ENCODE results near the gene TELO2. TPM values are rescaled to one million over a fixed set of nuclear protein-coding genes. Genes with fewer than 3 reads are reported as not detected.
A peak's percentile ranks its signal among the peaks of the same experiment; 100 is the strongest.

TELO2 gene
- total RNA-seq, 4 donors from 2014 or later, result 17.0 to 29.3 (median 21.4) TPM

GRCh38 chr16:1511662-1512569, 18.8 kb downstream of the TELO2 start:
- Histone ChIP-seq H3K9me3 (peaks cover 0 to 8% (median 0%) of the 10 kb centered on the region in 3 donors), H3K4me1 (peaks cover 0 to 27% (median 12%) of the 10 kb centered on the region in 3 donors), H3K27me3 (no peaks in the 10 kb centered on the region), H3K36me3 (peaks cover 5 to 55% (median 5%) of the 10 kb centered on the region in 3 donors), H3K27ac (peak overlapping the region in 2 of 4 donors; percentile 20 to 25), H3K4me3 (no peak overlapping the region)
- no peak for TF ChIP-seq CTCF (IDR thresholded peaks at IDR 0.05)
- TF ChIP-seq POLR2A (IDR thresholded peaks at IDR 0.05), result no peak
- no peak for DNase-seq
- WGBS, 2 donors, result 72 to 83% methylated on average over 23 to 30 of the region's 30 CpGs
- intact Hi-C loops (cut with DNase I), result no loop called here

- DNase-seq, result no peak
- Histone ChIP-seq H3K4me3 (no peak overlapping the region), H3K27ac (peak overlapping the region in 2 of 4 donors; percentile 20 to 25), H3K4me1 (peaks cover 0 to 27% (median 12%) of the 10 kb centered on the region in 3 donors), H3K27me3 (no peaks in the 10 kb centered on the region), H3K9me3 (peaks cover 0 to 8% (median 0%) of the 10 kb centered on the region in 3 donors), H3K36me3 (peaks cover 5 to 50% (median 5%) of the 10 kb centered on the region in 3 donors)
- 77 to 82% methylated on average over 8 to 15 of the region's 15 CpGs for WGBS, 2 donors
- intact Hi-C loops (cut with DNase I), result no loop called here
- no peak for TF ChIP-seq POLR2A (IDR thresholded peaks at IDR 0.05)
- TF ChIP-seq CTCF (IDR thresholded peaks at IDR 0.05), result no peak
Observed at GRCh38 chr16:1512774-1513173, 19.6 kb downstream of the TELO2 start.

GRCh38 chr16:1514507-1514906, 21.3 kb downstream of the TELO2 start:
- TF ChIP-seq CTCF (IDR thresholded peaks at IDR 0.05) (no peak), POLR2A (IDR thresholded peaks at IDR 0.05) (no peak)
- WGBS, 2 donors, result 91 to 96% methylated on average over 3 of the region's 3 CpGs

GRCh38 chr16:1518626-1519135, 25.5 kb downstream of the TELO2 start:
- Histone ChIP-seq H3K4me1 (no peaks in the 10 kb centered on the region), H3K36me3 (peaks cover 0 to 61% (median 4%) of the 10 kb centered on the region in 3 donors), H3K4me3 (no peak overlapping the region), H3K27me3 (no peaks in the 10 kb centered on the region), H3K9me3 (peaks cover 0 to 8% (median 0%) of the 10 kb centered on the region in 3 donors), H3K27ac (no peak overlapping the region)
- 70 to 89% methylated on average over 2 to 6 of the region's 16 CpGs for WGBS, 2 donors
- TF ChIP-seq CTCF (IDR thresholded peaks at IDR 0.05), result no peak
- no peak for TF ChIP-seq POLR2A (IDR thresholded peaks at IDR 0.05)
- intact Hi-C loops (cut with DNase I), result no loop called here
- DNase-seq, result no peak

More at GRCh38 chr16:1514507-1514906, 21.3 kb downstream of the TELO2 start:
- no peak for DNase-seq
- no peak overlapping the region for H3K27ac ChIP-seq
- peaks cover 0 to 8% (median 0%) of the 10 kb centered on the region in 3 donors for H3K9me3 ChIP-seq
- peaks cover 0 to 55% (median 5%) of the 10 kb centered on the region in 3 donors for H3K36me3 ChIP-seq
- H3K27me3 ChIP-seq, result no peaks in the 10 kb centered on the region
- no peak overlapping the region for H3K4me3 ChIP-seq
- H3K4me1 ChIP-seq, result peaks cover 0 to 17% (median 5%) of the 10 kb centered on the region in 3 donors
- intact Hi-C loops (cut with DNase I), result no loop called here

- DNase-seq, result no peak
- TF ChIP-seq CTCF (IDR thresholded peaks at IDR 0.05) (no peak), POLR2A (IDR thresholded peaks at IDR 0.05) (no peak)
- H3K9me3 ChIP-seq, result no peaks in the 10 kb centered on the region
- no peak overlapping the region for H3K4me3 ChIP-seq
- no peaks in the 10 kb centered on the region for H3K27me3 ChIP-seq
- 57 to 100% methylated on average over 5 to 8 of the region's 17 CpGs for WGBS, 2 donors
- intact Hi-C loops (cut with DNase I), result no loop called here
- no peak overlapping the region for H3K27ac ChIP-seq
- H3K36me3 ChIP-seq, result peaks cover 0 to 63% (median 4%) of the 10 kb centered on the region in 3 donors
- no peaks in the 10 kb centered on the region for H3K4me1 ChIP-seq
Observed at GRCh38 chr16:1519831-1520230, 26.7 kb downstream of the TELO2 start.

Data from esophagus squamous epithelium (tissue), 5 donors.